ENCODE data around the gene MAGI1. TPM values are rescaled to one million over a fixed set of nuclear protein-coding genes. Genes with fewer than 3 reads are reported as not detected.

The MAGI1 gene
- total RNA-seq, 1 donor from 2014 or later: 21.9 TPM

DNA sequence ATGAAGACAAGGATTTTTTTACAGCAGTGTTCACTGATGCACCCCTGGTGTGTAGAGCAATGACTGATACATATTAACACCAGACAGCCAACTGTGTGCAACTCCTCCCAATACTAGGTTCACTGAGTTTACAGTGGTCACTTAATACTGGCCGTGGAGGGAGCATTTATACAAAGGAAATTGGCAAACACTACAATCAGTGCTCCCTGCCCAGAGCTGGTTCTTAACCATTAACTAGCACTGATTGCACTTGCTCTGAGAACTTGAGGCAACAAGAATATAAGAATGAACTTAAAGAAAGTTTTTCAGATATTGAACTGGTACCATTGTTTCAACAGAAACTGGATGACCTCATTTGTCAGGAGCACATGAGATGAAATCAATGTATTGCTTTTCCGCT lies 110.6 kb downstream of the MAGI1 start:
- TF ChIP-seq, protein P1, sequence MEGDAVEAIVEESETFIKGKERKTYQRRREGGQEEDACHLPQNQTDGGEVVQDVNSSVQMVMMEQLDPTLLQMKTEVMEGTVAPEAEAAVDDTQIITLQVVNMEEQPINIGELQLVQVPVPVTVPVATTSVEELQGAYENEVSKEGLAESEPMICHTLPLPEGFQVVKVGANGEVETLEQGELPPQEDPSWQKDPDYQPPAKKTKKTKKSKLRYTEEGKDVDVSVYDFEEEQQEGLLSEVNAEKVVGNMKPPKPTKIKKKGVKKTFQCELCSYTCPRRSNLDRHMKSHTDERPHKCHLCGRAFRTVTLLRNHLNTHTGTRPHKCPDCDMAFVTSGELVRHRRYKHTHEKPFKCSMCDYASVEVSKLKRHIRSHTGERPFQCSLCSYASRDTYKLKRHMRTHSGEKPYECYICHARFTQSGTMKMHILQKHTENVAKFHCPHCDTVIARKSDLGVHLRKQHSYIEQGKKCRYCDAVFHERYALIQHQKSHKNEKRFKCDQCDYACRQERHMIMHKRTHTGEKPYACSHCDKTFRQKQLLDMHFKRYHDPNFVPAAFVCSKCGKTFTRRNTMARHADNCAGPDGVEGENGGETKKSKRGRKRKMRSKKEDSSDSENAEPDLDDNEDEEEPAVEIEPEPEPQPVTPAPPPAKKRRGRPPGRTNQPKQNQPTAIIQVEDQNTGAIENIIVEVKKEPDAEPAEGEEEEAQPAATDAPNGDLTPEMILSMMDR (IDR thresholded peaks at IDR 0.05): no peak
- no peak overlapping the region for H3K27ac Mint-ChIP-seq (ENCODE audit: unreplicated experiment)
- H3K9me3 Mint-ChIP-seq (ENCODE audit: unreplicated experiment): peaks cover 6% of the 10 kb centered on the region
- DNase-seq (ENCODE audit: extremely low spot score, unreplicated experiment): no peak
- peaks cover 2% of the 10 kb centered on the region for H3K4me1 Mint-ChIP-seq (ENCODE audit: unreplicated experiment)
- H3K4me3 Mint-ChIP-seq (ENCODE audit: unreplicated experiment): no peak overlapping the region
- no peaks in the 10 kb centered on the region for H3K27me3 Mint-ChIP-seq (ENCODE audit: unreplicated experiment)
- no peaks in the 10 kb centered on the region for H3K36me3 Mint-ChIP-seq (ENCODE audit: unreplicated experiment)

DNA sequence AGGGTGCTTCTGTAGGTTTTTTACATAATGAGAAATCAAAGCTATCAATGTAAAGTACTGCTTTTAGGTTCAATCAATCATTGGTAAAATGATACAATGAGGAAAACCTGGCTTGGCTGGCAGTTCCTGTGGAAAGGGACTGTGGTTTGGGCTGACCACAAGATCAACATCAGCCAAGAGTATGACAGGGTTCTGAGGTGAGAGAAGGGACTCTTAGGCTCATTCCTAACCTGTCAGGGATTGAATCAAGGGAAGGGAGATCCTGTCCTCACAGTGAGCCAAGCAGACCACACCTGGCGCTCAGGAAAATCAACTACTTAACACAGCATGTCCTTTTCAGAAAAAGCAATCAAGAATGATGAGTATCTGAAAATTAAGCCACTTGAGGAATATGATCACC lies 111.1 kb downstream of the MAGI1 start:
- TF ChIP-seq, protein P1 (IDR thresholded peaks at IDR 0.05): no peak
- no peaks in the 10 kb centered on the region for H3K27me3 Mint-ChIP-seq (ENCODE audit: unreplicated experiment)
- no peak for DNase-seq (ENCODE audit: extremely low spot score, unreplicated experiment)
- peaks cover 2% of the 10 kb centered on the region for H3K4me1 Mint-ChIP-seq (ENCODE audit: unreplicated experiment)
- peaks cover 2% of the 10 kb centered on the region for H3K9me3 Mint-ChIP-seq (ENCODE audit: unreplicated experiment)
- no peak overlapping the region for H3K4me3 Mint-ChIP-seq (ENCODE audit: unreplicated experiment)
- no peaks in the 10 kb centered on the region for H3K36me3 Mint-ChIP-seq (ENCODE audit: unreplicated experiment)
- no peak overlapping the region for H3K27ac Mint-ChIP-seq (ENCODE audit: unreplicated experiment)

DNA sequence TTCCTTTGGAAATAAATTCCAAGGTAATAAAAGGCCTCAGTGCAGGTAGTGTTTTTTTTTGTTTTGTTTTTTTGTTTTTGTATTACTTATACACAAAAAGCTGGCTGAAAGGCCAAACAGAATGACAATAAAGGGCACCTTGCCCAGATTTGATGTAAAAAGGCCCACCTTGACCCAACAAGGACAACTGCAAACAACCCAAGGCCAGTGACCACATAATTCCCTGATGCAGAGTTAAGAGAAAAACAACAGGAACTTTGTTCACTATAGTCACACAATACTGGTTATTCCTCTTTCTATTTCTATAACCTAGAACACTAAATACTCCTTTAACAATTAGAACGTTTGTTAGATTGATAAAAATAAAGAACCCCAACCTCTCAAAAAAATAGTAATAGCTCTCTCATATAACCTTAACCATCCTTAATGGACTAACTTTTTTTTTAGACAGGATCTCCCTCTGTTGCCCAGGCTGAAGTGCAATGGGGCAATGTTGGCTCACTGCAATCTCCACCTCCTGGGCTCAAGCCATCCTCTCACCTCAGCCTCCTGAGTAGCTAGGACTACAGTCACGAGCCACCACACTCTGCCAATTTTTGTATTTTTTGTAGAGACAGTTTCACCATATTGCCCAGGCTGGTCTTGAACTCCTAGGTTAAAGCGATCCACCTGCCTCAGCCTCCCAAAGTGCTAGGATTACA lies 113.3 kb downstream of the MAGI1 start:
- H3K9me3 Mint-ChIP-seq (ENCODE audit: unreplicated experiment): no peaks in the 10 kb centered on the region
- H3K27me3 Mint-ChIP-seq (ENCODE audit: unreplicated experiment): no peaks in the 10 kb centered on the region
- peaks cover 2% of the 10 kb centered on the region for H3K4me1 Mint-ChIP-seq (ENCODE audit: unreplicated experiment)
- no peak overlapping the region for H3K4me3 Mint-ChIP-seq (ENCODE audit: unreplicated experiment)
- no peak overlapping the region for H3K27ac Mint-ChIP-seq (ENCODE audit: unreplicated experiment)
- no peaks in the 10 kb centered on the region for H3K36me3 Mint-ChIP-seq (ENCODE audit: unreplicated experiment)
- DNase-seq (ENCODE audit: extremely low spot score, unreplicated experiment): no peak
- TF ChIP-seq, protein P1 (IDR thresholded peaks at IDR 0.05): no peak

DNA sequence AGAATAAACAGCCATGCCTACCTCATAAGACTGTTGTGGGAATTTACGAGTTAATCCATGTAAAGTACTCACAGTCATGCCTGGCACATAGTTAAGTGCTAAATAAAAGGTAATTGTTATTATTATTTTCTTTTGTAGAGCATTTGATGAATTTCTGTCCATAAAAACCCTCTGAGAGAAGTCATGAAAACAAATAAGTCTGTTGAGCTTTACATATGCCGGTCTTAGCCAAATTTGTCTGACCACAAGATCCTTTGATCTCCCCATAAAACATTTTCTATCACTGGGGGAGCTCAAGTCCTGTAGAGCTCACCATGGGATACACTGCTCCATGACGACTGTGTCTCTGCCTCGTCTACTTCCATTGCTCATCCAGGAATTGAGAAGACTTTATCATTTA lies 114.0 kb downstream of the MAGI1 start:
- Mint-ChIP-seq H3K27ac (ENCODE audit: unreplicated experiment) (no peak overlapping the region), H3K27me3 (ENCODE audit: unreplicated experiment) (no peaks in the 10 kb centered on the region), H3K36me3 (ENCODE audit: unreplicated experiment) (no peaks in the 10 kb centered on the region), H3K4me1 (ENCODE audit: unreplicated experiment) (peaks cover 2% of the 10 kb centered on the region), H3K9me3 (ENCODE audit: unreplicated experiment) (no peaks in the 10 kb centered on the region), H3K4me3 (ENCODE audit: unreplicated experiment) (no peak overlapping the region)
- no peak for DNase-seq (ENCODE audit: extremely low spot score, unreplicated experiment)
- TF ChIP-seq, protein P1 (IDR thresholded peaks at IDR 0.05): no peak

DNA sequence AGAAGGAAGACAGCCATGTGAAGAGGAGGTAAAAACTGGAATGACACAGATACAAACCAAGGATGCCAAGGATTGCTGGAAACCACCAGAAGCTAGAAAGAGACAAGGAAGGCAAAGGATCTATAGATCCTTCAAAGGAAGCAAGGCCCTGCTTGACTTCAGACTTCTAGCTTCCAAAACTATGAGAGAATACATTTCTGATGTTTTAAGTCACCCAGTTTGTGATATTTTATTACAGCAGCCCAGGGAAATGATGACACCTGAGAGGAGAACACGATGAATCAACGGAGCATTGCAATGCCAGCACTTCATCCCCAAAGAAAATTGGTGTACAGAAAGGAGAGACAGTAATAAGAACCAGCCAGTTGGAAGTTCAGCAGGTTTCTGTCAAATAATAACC lies 116.3 kb downstream of the MAGI1 start:
- Mint-ChIP-seq H3K27ac (ENCODE audit: unreplicated experiment) (no peak overlapping the region), H3K27me3 (ENCODE audit: unreplicated experiment) (no peaks in the 10 kb centered on the region), H3K36me3 (ENCODE audit: unreplicated experiment) (no peaks in the 10 kb centered on the region), H3K9me3 (ENCODE audit: unreplicated experiment) (peaks cover 11% of the 10 kb centered on the region), H3K4me3 (ENCODE audit: unreplicated experiment) (no peak overlapping the region), H3K4me1 (ENCODE audit: unreplicated experiment) (no peaks in the 10 kb centered on the region)
- DNase-seq (ENCODE audit: extremely low spot score, unreplicated experiment): no peak
- TF ChIP-seq, protein P1 (IDR thresholded peaks at IDR 0.05): no peak

Data from osteocyte (in vitro differentiated cells).